Cardiac muscle cell (in vitro differentiated cells and primary cell): ENCODE data around the gene ITGA11. TPM values are rescaled to one million over a fixed set of nuclear protein-coding genes. Genes with fewer than 3 reads are reported as not detected.
A peak's percentile ranks its signal among the peaks of the same experiment; 100 is the strongest.

ENCODE experiments used
- DNase-seq, 2 donors: peaks; one replicate each; pipeline versions ENCODE4 v3.0.0 to v3.0.0-alpha.2; 2010 to 2017; ENCODE audit warnings: low read depth in 1 of 2, low spot score in 1 of 2
- H3K27ac ChIP-seq: fragments of 200-600 bp; sonication (generic); 2 replicates; pipeline ENCODE4 v1.5.1; 2016
- H3K27me3 ChIP-seq: fragments of 200-600 bp; sonication (generic); 2 replicates; pipeline ENCODE4 v1.6.0; 2016; ENCODE audit warnings: control low read depth
- H3K36me3 ChIP-seq: fragments of 200-600 bp; sonication (generic); 2 replicates; pipeline ENCODE4 v1.5.1; 2016; ENCODE audit warnings: control low read depth
- H3K4me1 ChIP-seq: fragments of 200-600 bp; sonication (generic); 2 replicates; pipeline ENCODE4 v1.8.1; 2017; ENCODE audit warnings: low read depth, mild to moderate bottlenecking, mixed run types
- H3K4me3 ChIP-seq: fragments of 200-600 bp; sonication (generic); 2 replicates; pipeline ENCODE4 v1.5.1; 2016; ENCODE audit warnings: mild to moderate bottlenecking
- H3K9me3 ChIP-seq: fragments of 200-600 bp; sonication (generic); 2 replicates; pipeline ENCODE4 v1.5.1; 2017; ENCODE audit warnings: low read depth, mild to moderate bottlenecking, control low read depth
- polyA plus RNA-seq: library from polyadenylated mRNA; unstranded; fragments of >200 nt; fragmentation: Nextera tagmentation; extraction: Ambion mirVana; gene quantifications from 2 replicates; pipeline ENCODE4 v1.2.1, GENCODE V29; 2016
- total RNA-seq: library from RNA; depleted of rRNA; stranded (reverse); fragments of >200 nt; gene quantifications from 2 replicates; pipeline ENCODE4 v1.2.3, GENCODE V29; 2016
- TF ChIP-seq, protein P1 (sequence below): IDR thresholded peaks from 2 replicates; pipeline ENCODE4 v1.5.1; 2012; ENCODE audit warnings: low read depth, mild to moderate bottlenecking, low read length

Gene ITGA11
- total and polyA plus RNA-seq, 2 experiments from 2014 or later: 0.12 to 1.2 TPM

DNA sequence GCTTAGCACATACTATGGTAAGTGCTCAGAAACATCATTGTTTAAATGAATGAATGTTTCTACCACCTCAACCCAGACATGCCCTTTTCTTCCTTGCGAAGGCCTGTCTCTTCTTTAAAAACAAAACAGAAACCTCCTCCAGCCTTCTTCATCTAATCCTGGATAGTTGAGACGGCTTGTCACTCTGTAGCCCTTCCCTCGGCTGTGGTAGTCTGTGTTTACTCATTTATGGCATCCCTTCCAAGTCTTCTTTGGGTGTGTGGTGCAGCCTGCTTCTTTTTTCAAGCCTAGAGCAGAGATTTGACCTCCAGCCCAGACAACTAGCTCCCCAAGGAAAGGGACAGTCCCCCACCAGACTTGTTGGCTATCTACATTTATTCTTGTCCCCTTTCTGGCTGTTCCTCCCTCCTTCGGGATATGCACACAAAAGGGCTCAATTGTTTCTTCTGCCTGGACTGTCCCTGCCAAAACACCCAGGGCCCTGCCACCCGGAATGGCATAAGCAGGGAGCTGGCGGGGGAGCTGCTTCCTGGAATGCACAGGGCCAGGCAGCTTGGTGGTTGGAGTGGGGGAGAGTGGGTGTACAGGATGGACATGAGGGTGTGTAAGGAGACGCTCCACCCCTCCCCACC, 67.8 kb downstream of the ITGA11 start:
- DNase-seq: peak in 1 of 2 donors; percentile 71
- Histone ChIP-seq H3K27ac (no peak overlapping the region), H3K9me3 (no peaks in the 10 kb centered on the region), H3K36me3 (no peaks in the 10 kb centered on the region), H3K4me3 (no peak overlapping the region), H3K27me3 (no peaks in the 10 kb centered on the region), H3K4me1 (peaks cover 8% of the 10 kb centered on the region)
- TF ChIP-seq, protein P1, sequence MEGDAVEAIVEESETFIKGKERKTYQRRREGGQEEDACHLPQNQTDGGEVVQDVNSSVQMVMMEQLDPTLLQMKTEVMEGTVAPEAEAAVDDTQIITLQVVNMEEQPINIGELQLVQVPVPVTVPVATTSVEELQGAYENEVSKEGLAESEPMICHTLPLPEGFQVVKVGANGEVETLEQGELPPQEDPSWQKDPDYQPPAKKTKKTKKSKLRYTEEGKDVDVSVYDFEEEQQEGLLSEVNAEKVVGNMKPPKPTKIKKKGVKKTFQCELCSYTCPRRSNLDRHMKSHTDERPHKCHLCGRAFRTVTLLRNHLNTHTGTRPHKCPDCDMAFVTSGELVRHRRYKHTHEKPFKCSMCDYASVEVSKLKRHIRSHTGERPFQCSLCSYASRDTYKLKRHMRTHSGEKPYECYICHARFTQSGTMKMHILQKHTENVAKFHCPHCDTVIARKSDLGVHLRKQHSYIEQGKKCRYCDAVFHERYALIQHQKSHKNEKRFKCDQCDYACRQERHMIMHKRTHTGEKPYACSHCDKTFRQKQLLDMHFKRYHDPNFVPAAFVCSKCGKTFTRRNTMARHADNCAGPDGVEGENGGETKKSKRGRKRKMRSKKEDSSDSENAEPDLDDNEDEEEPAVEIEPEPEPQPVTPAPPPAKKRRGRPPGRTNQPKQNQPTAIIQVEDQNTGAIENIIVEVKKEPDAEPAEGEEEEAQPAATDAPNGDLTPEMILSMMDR: no peak

DNA sequence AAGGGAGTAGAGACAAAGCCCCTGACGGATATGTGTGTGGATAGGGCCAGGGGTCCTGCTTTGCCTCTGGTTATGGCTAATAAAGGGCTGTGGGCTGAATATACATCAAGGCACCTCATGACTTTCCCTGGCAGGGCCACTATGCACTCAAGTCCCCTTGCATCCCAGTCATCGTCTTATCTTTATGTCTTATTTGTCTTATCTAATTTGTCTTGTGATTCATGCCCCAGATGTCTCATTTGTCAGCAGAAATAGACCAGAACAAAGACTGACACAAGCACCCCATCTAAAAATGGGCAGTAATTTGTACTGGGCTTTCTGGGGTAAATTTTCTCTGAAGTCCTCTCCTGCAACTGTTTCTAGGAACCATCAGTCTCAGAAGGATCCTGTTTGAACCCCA, 68.6 kb downstream of the ITGA11 start:
- H3K27me3 ChIP-seq: no peaks in the 10 kb centered on the region
- H3K4me3 ChIP-seq: no peak overlapping the region
- H3K36me3 ChIP-seq: no peaks in the 10 kb centered on the region
- TF ChIP-seq, protein P1: no peak
- H3K9me3 ChIP-seq: no peaks in the 10 kb centered on the region
- no peak for DNase-seq
- H3K27ac ChIP-seq: no peak overlapping the region
- H3K4me1 ChIP-seq: peaks cover 8% of the 10 kb centered on the region

GRCh38 chr15:68362537-68363126, 69.3 kb downstream of the ITGA11 start:
- H3K27ac ChIP-seq: no peak overlapping the region
- H3K36me3 ChIP-seq: no peaks in the 10 kb centered on the region
- TF ChIP-seq, protein P1: no peak
- DNase-seq: no peak
- no peaks in the 10 kb centered on the region for H3K9me3 ChIP-seq
- H3K4me1 ChIP-seq: peaks cover 8% of the 10 kb centered on the region
- no peaks in the 10 kb centered on the region for H3K27me3 ChIP-seq
- no peak overlapping the region for H3K4me3 ChIP-seq

DNA sequence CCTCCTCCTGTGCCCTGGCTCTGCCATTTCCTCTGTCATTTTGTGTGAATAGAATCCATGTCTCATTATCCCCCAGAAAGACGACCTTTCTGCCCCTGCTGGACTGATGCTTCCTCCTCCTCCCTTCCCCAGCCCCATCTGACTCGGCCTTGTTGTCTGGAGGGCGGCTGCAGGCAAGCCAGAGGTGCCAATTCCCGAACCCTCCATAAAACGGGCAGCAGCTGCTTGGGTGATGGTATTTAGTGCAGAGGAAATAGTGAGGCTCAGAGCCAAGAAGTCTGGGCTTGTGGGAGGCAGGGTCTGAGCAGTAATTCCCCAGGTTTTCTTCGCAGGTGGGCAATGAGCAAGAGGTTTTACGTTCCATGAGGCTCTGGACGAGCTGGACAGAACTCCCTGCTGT, 71.2 kb downstream of the ITGA11 start:
- H3K27ac ChIP-seq: no peak overlapping the region
- H3K4me1 ChIP-seq: peaks cover 8% of the 10 kb centered on the region
- TF ChIP-seq, protein P1: no peak

DNA sequence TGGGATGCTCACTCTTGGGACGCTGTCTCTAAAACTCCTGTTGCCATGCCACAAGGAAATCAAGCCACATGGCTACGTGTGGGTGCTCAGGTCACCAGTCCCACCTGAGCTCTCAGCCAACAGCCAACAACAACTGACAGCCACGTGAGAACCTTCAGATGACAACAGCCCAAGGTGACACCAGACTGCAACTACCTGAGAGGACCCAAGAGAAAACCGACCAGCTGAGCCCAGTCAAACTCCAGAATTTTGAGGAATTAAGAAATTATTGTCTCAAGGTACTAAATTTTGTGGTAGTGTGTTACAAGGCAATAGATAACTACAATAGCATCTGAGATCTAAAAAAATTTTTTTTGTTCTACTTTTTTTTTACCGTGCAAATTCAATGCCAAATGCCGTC, 75.2 kb downstream of the ITGA11 start:
- Histone ChIP-seq H3K27me3 (no peaks in the 10 kb centered on the region), H3K9me3 (no peaks in the 10 kb centered on the region), H3K36me3 (no peaks in the 10 kb centered on the region), H3K4me3 (no peak overlapping the region), H3K4me1 (no peaks in the 10 kb centered on the region), H3K27ac (no peak overlapping the region)
- no peak for DNase-seq
- TF ChIP-seq, protein P1: no peak

More for the DNA sequence above, 71.2 kb downstream of the ITGA11 start:
- H3K27me3 ChIP-seq: no peaks in the 10 kb centered on the region
- no peak overlapping the region for H3K4me3 ChIP-seq
- no peaks in the 10 kb centered on the region for H3K36me3 ChIP-seq
- no peak for DNase-seq
- no peaks in the 10 kb centered on the region for H3K9me3 ChIP-seq
